Vagina (tissue), 2 donors: ENCODE data around the gene TBC1D22A. TPM values are rescaled to one million over a fixed set of nuclear protein-coding genes. Genes with fewer than 3 reads are reported as not detected.

Experiments used
- DNase-seq, 2 donors: peaks; one replicate each; pipeline ENCODE4 v3.0.0-alpha.2; 2017; ENCODE audit errors: extremely low spot score in 2 of 2
- H3K27ac ChIP-seq: fragments of 200-600 bp; sonication (generic); one replicate; pipeline ENCODE4 v1.5.1; 2019
- H3K27me3 ChIP-seq: fragments of 200-600 bp; sonication (generic); one replicate; pipeline ENCODE4 v1.5.1; 2019
- H3K36me3 ChIP-seq, 2 donors: fragments of 200-600 bp; sonication (generic); one replicate each; pipeline ENCODE4 v1.5.1; 2017 to 2019
- H3K4me1 ChIP-seq: fragments of 200-600 bp; sonication (generic); one replicate; pipeline ENCODE4 v1.5.1; 2019
- H3K4me3 ChIP-seq, 2 donors: fragments of 200-600 bp; sonication (generic); 1 replicate in 1 of 2; 2 replicates in 1 of 2; pipeline ENCODE4 v1.5.1; 2016 to 2019
- H3K9me3 ChIP-seq: fragments of 200-600 bp; sonication (generic); one replicate; pipeline ENCODE4 v1.5.1; 2019
- POLR2A ChIP-seq, 2 donors: fragments of 450-650 bp; IDR thresholded peaks; one replicate each; pipeline ENCODE4 v1.6.1; 2017; ENCODE audit warnings: antibody characterized with exemption in 2 of 2, mild to moderate bottlenecking in 2 of 2, moderate library complexity in 2 of 2
- POLR2AphosphoS5 ChIP-seq, 2 donors: sonication (generic); formaldehyde crosslinking; IDR thresholded peaks; one replicate each; pipeline ENCODE4 v1.9.0; 2017; ENCODE audit warnings: antibody characterized with exemption in 2 of 2, mild to moderate bottlenecking in 2 of 2, low read depth in 1 of 2; ENCODE audit not compliant: insufficient read depth in 1 of 2
- intact Hi-C: fragments of 100-400 bp; cut with DNase I; formaldehyde crosslinking; loops from one replicate; pipeline ENCODE4 v1.15.1; 2023
- total RNA-seq: library from RNA; depleted of rRNA; stranded (reverse); fragments of >200 nt; gene quantifications from one replicate; pipeline ENCODE4 v1.2.3, GENCODE V29; 2016
- TF ChIP-seq, protein P1 (sequence below), 3 experiments: fragments of 450-650 bp in 2 of 3; fragments of 200-600 bp in 1 of 3; sonication (generic) in 1 of 3; IDR thresholded peaks; one replicate each; pipeline ENCODE4 v1.5.1; 2017 to 2019; ENCODE audit warnings: antibody characterized with exemption in 3 of 3, mild to moderate bottlenecking in 2 of 3, moderate library complexity in 2 of 3

The TBC1D22A gene
- total RNA-seq, 1 donor from 2014 or later, result 38.3 TPM

DNA sequence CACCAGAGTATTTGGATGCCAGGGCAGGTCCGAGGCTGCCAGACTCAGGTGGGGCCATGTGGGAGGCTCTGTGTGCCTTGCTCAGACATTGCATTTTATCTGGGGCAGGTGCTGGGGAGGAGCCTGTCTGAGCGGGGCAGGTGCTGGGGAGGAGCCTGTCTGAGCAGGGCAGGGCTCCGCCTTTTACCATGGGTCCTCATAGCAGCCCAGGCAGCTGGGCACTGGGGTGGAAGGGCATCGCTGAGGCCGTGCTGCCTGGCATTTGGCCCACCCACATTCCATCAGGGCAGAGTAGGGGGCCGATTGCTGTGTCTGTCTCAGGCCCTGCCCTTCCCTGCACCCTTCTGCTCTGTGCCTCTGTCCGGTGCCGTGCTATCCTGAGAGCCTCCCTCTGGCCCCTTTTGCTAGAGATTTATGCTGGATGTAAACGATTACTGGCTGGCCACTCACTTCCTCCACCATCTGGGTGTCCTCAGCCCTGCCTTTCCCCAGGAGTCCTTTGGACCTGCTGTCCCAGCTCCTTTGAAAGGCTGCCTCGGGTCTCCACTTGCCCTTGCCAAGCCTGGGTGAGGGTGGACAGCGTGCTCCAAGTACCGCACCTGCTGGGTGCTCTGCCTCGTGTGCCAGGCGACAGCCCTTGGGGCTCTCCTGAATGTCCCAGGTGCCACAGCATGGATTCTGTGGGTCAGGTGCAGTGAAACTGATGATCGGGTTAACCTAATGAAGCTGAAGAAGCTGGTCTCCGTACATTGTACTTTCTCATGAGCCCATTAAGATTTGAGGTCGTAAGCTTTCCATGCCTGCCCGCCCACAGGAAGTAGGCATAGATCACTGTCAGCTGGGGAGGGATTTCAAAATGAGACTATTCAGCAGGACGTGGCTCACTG lies 281.6 kb downstream of the TBC1D22A start:
- Histone ChIP-seq H3K27ac (peak overlapping the region; percentile 30), H3K4me3 (no peak overlapping the region), H3K36me3 (no peaks in the 10 kb centered on the region), H3K9me3 (no peaks in the 10 kb centered on the region), H3K27me3 (no peaks in the 10 kb centered on the region), H3K4me1 (peaks cover 58% of the 10 kb centered on the region)
- DNase-seq, result no peak
- TF ChIP-seq POLR2AphosphoS5 (IDR thresholded peaks at IDR 0.05; ENCODE audit: insufficient read depth in 1 of 2, low read depth in 1 of 2), result no peak
- TF ChIP-seq, protein P1, sequence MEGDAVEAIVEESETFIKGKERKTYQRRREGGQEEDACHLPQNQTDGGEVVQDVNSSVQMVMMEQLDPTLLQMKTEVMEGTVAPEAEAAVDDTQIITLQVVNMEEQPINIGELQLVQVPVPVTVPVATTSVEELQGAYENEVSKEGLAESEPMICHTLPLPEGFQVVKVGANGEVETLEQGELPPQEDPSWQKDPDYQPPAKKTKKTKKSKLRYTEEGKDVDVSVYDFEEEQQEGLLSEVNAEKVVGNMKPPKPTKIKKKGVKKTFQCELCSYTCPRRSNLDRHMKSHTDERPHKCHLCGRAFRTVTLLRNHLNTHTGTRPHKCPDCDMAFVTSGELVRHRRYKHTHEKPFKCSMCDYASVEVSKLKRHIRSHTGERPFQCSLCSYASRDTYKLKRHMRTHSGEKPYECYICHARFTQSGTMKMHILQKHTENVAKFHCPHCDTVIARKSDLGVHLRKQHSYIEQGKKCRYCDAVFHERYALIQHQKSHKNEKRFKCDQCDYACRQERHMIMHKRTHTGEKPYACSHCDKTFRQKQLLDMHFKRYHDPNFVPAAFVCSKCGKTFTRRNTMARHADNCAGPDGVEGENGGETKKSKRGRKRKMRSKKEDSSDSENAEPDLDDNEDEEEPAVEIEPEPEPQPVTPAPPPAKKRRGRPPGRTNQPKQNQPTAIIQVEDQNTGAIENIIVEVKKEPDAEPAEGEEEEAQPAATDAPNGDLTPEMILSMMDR (IDR thresholded peaks at IDR 0.05), result no peak
- TF ChIP-seq POLR2A (IDR thresholded peaks at IDR 0.05), result no peak
- intact Hi-C loops, result no loop called here

DNA sequence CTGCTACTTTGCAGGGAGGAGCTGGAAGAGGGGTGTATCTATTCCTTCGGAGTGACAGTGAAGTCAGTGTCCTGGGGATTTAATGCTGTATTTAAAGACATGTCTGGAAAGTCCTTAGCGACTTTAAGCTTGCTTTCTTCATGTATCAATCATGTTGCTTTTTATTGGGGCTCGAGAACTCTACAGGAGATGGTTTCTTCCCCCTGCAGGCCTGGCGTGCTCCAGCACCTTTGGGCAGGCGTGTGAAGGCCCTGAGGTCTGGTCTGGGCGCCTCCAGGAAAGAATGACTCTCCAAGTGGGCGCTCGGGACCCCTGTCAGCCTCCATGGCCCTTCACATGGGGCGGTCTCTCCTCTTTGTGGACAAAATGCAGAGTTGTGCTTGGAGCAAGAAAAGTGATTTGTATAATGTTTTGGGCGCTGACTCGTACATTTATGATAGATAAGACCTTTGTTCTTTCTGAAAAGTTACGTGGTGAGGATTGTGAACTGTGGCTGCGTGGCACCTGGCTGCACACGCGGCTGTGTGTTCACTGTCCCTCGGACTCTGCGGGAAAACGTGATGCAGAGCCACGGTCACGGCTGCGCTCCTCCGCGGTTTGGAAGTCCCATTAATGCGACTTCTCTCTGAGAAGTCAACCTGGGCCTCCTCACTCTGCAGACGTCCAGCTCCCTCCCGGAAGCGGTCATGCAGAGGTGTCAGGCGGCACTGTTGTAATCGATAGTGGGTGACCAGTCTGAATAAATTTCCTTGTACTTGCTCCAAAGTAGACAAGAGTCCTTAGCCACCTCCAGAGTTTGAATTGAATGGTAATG lies 282.5 kb downstream of the TBC1D22A start:
- no peaks in the 10 kb centered on the region for H3K9me3 ChIP-seq
- H3K4me3 ChIP-seq, result no peak overlapping the region
- no peaks in the 10 kb centered on the region for H3K36me3 ChIP-seq
- H3K27me3 ChIP-seq, result no peaks in the 10 kb centered on the region
- no peak overlapping the region for H3K27ac ChIP-seq
- TF ChIP-seq, protein P1 (IDR thresholded peaks at IDR 0.05), result no peak
- TF ChIP-seq POLR2AphosphoS5 (IDR thresholded peaks at IDR 0.05; ENCODE audit: insufficient read depth in 1 of 2, low read depth in 1 of 2), result no peak
- TF ChIP-seq POLR2A (IDR thresholded peaks at IDR 0.05), result no peak
- intact Hi-C loops, result no loop called here
- H3K4me1 ChIP-seq, result peaks cover 58% of the 10 kb centered on the region
- DNase-seq, result no peak

DNA sequence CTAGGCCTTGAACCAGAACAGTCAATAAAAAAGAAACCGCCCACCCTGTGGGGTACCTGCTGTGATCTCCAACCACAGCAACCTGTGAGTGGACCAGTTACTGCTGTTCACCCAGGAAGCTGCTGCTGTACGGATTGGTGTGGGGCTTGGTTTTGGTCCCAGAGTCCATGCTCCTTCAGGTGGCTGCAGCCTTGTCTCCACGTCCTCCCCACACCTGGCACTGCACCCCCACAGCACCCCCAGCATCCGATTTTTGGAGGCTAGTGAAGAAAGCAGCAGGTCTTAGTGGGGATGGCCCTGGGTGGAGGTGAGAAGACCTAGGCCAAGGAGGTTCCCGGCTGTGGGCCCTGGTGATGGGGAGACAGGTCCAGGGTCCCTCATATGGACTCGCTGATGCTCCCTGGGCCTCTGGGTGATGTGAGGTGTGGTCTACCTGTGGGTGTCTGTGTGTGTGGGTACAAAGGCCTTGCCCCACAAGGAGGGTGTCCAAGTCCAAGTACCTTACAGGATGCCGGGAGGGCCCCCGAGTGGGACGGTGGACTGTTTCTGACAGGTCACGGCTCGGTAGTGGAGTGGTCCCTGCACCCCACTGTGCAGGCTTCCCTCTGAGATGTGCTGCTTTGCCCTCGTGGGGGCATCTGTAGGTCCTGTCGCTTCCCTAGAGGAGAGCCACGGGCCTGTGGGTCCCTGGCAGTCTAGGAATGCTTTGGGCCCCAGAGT lies 283.4 kb downstream of the TBC1D22A start:
- Histone ChIP-seq H3K9me3 (no peaks in the 10 kb centered on the region), H3K27me3 (no peaks in the 10 kb centered on the region), H3K27ac (no peak overlapping the region), H3K4me1 (peaks cover 54% of the 10 kb centered on the region), H3K4me3 (no peak overlapping the region), H3K36me3 (no peaks in the 10 kb centered on the region)
- TF ChIP-seq, protein P1 (IDR thresholded peaks at IDR 0.05), result no peak
- no peak for TF ChIP-seq POLR2A (IDR thresholded peaks at IDR 0.05)
- TF ChIP-seq POLR2AphosphoS5 (IDR thresholded peaks at IDR 0.05; ENCODE audit: insufficient read depth in 1 of 2, low read depth in 1 of 2), result no peak
- intact Hi-C loops, result no loop called here
- DNase-seq, result no peak

DNA sequence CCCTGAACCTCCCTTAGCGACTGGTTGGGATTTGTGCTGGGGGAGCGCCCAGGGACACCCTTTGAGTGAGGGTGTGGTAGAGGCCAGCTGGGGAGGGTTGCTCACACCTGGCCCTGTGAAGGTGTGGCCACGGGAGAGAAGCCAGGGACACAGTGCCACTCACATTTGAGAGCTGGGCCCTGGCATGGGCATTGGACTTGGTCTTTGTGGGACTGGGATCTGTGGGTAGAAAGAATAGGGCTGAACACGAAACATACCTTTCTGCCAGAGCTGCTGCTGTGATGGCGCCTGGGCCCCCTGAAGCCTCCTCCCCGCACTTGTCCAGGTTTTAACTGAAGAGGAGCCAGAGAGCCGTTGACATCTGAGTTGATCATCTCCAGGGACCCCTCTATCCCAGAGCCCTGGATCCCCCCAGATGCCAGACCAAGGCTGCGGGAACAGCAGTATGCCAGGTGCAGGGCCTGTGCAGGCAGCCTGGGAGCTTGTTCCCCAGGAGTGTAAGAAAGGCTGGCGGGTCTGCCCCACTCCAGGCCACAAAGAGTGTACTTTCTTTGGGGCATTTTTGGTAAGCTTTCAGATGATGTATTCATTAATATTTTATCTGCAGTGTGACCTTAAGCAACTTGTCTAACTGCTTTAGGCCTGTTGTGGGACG lies 284.1 kb downstream of the TBC1D22A start:
- Histone ChIP-seq H3K27ac (no peak overlapping the region), H3K4me3 (no peak overlapping the region), H3K9me3 (no peaks in the 10 kb centered on the region), H3K27me3 (no peaks in the 10 kb centered on the region), H3K4me1 (peaks cover 48% of the 10 kb centered on the region), H3K36me3 (no peaks in the 10 kb centered on the region)
- TF ChIP-seq, protein P1 (IDR thresholded peaks at IDR 0.05), result no peak
- TF ChIP-seq POLR2AphosphoS5 (IDR thresholded peaks at IDR 0.05; ENCODE audit: insufficient read depth in 1 of 2, low read depth in 1 of 2) (no peak), POLR2A (IDR thresholded peaks at IDR 0.05) (no peak)
- intact Hi-C loops, result no loop called here
- DNase-seq, result no peak
